Astrocyte (in vitro differentiated cells and primary cell): ENCODE results near the gene CORT. TPM values are rescaled to one million over a fixed set of nuclear protein-coding genes. Genes with fewer than 3 reads are reported as not detected.

Experiments
- DNase-seq: peaks from one replicate; pipeline ENCODE4 v3.0.0-alpha.2; 2010; ENCODE audit warnings: low read depth
- FAIRE-seq: peaks from 2 replicates; lab custom pipeline; 2011; peaks lifted over from hg19 to GRCh38; lab: Jason Lieb, UNC
- H2AFZ ChIP-seq: 2 replicates; pipeline ENCODE4 v1.6.0; 2012; ENCODE audit warnings: low read depth, low read length, inconsistent platforms
- H3K27ac ChIP-seq: 2 replicates; pipeline ENCODE4 v1.5.1; 2011; ENCODE audit warnings: low read depth, low read length, inconsistent platforms
- H3K27me3 ChIP-seq: 2 replicates; pipeline ENCODE4 v1.6.0; 2011; ENCODE audit warnings: low read length, inconsistent platforms; ENCODE audit not compliant: insufficient read depth
- H3K36me3 ChIP-seq: 2 replicates; pipeline ENCODE4 v1.5.1; 2011; ENCODE audit warnings: low read length, inconsistent platforms; ENCODE audit not compliant: insufficient read depth
- H3K4me1 ChIP-seq: 2 replicates; pipeline ENCODE4 v1.5.1; 2011; ENCODE audit warnings: low read length, inconsistent platforms; ENCODE audit not compliant: insufficient read depth
- H3K4me2 ChIP-seq: 2 replicates; pipeline ENCODE4 v1.6.0; 2012; ENCODE audit warnings: low read length, inconsistent platforms
- H3K4me3 ChIP-seq: 2 replicates; pipeline ENCODE4 v1.5.1; 2011; ENCODE audit warnings: low read depth, mild to moderate bottlenecking, low read length, inconsistent platforms; ENCODE audit not compliant: insufficient read depth
- H3K79me2 ChIP-seq: 2 replicates; pipeline ENCODE4 v1.6.0; 2012; ENCODE audit warnings: mild to moderate bottlenecking, low read length, inconsistent platforms; ENCODE audit not compliant: insufficient read depth
- H3K9ac ChIP-seq: 2 replicates; pipeline ENCODE4 v1.6.0; 2012; ENCODE audit warnings: mild to moderate bottlenecking, low read length, inconsistent platforms
- H3K9me3 ChIP-seq: 2 replicates; pipeline ENCODE4 v1.5.1; 2012; ENCODE audit warnings: low read depth, mild to moderate bottlenecking, low read length, inconsistent platforms; ENCODE audit not compliant: insufficient read depth
- H4K20me1 ChIP-seq: 2 replicates; pipeline ENCODE4 v1.6.0; 2012; ENCODE audit warnings: low read length, inconsistent platforms; ENCODE audit not compliant: insufficient read depth
- H3K27ac Mint-ChIP-seq: one replicate; pipeline ENCODE4 v1.8.0; 2021; ENCODE audit warnings: mild to moderate bottlenecking, mixed read lengths; ENCODE audit not compliant: unreplicated experiment
- H3K27me3 Mint-ChIP-seq: one replicate; pipeline ENCODE4 v1.8.0; 2021; ENCODE audit warnings: low read depth, mixed read lengths; ENCODE audit not compliant: unreplicated experiment
- H3K36me3 Mint-ChIP-seq: one replicate; pipeline ENCODE4 v1.8.0; 2021; ENCODE audit warnings: low read depth, mixed read lengths; ENCODE audit not compliant: unreplicated experiment
- H3K4me1 Mint-ChIP-seq: one replicate; pipeline ENCODE4 v1.8.0; 2021; ENCODE audit warnings: low read depth, mixed read lengths; ENCODE audit not compliant: unreplicated experiment
- H3K4me3 Mint-ChIP-seq: one replicate; pipeline ENCODE4 v1.8.0; 2021; ENCODE audit warnings: mild to moderate bottlenecking, moderate library complexity, mixed read lengths; ENCODE audit not compliant: unreplicated experiment
- H3K9me3 Mint-ChIP-seq: one replicate; pipeline ENCODE4 v1.8.0; 2021; ENCODE audit warnings: mild to moderate bottlenecking, mixed read lengths; ENCODE audit not compliant: unreplicated experiment
- CTCF ChIP-seq: IDR thresholded peaks from 2 replicates; pipeline ENCODE4 v1.5.1; 2011; ENCODE audit warnings: low read depth, mild to moderate bottlenecking, inconsistent platforms, low read length, moderate library complexity; ENCODE audit not compliant: insufficient read depth
- EZH2 ChIP-seq: IDR thresholded peaks from 2 replicates; pipeline ENCODE4 v1.6.1; 2012; ENCODE audit warnings: mild to moderate bottlenecking, low read length, inconsistent platforms; ENCODE audit not compliant: insufficient read depth
- total RNA-seq: library from RNA; stranded (reverse); gene quantifications from 2 replicates; pipeline ENCODE4 v1.2.1, GENCODE V29; 2021

CORT gene
- total RNA-seq, 1 donor from 2014 or later, result 0.23 TPM

DNA sequence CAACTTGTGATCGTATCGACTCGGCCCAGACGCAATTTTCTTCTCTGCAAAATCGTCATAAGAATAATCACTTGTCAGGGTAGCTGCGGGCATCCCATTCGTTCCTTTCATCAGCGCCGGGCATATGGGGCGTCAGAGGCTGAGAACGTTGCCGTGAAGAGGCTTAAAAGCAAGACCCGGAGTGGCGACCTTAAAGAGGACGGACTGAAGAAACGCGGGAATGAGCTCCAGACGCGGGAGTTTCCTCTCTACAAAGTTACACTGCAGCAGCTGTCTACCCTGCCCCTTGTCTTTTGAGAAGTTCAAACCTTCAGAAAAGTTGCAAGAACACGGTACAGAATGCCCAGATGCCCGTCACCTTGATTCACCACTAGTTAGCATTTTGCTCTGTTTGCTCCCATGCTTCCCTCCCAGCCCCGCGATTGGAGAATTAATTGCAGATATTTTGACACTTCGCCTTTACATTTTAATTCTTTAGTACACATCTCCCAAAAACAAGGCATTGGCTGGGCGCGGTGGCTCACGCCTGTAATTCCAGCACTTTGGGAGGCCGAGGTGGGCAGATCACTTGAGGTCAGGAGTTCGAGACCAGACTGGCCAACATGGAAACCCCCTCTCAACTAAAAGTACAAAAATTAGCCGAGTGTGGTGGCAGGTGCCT, 18.6 kb upstream of the CORT start:
- Mint-ChIP-seq H3K36me3 (no peaks in the 10 kb centered on the region), H3K27me3 (no peaks in the 10 kb centered on the region), H3K9me3 (no peaks in the 10 kb centered on the region), H3K4me3 (peak overlapping the region; percentile 86), H3K4me1 (no peaks in the 10 kb centered on the region), H3K27ac (peak overlapping the region; percentile 21)
- no peaks in the 10 kb centered on the region for H3K27me3 ChIP-seq
- peaks cover 13% of the 10 kb centered on the region for H3K79me2 ChIP-seq
- peak overlapping the region; percentile 86 for H3K9ac ChIP-seq
- TF ChIP-seq EZH2 (no peak), CTCF (no peak)
- peaks cover 12% of the 10 kb centered on the region for H3K4me1 ChIP-seq
- peak overlapping the region; percentile 73 for H3K27ac ChIP-seq
- peak overlapping the region; percentile 80 for H3K4me3 ChIP-seq
- H2AFZ ChIP-seq, result peak overlapping the region; percentile 88
- no peaks in the 10 kb centered on the region for H3K9me3 ChIP-seq
- H4K20me1 ChIP-seq, result no peaks in the 10 kb centered on the region
- DNase-seq (peak; percentile 29), FAIRE-seq (no peak)
- H3K36me3 ChIP-seq, result no peaks in the 10 kb centered on the region
- H3K4me2 ChIP-seq, result peak overlapping the region; percentile 95

- TF ChIP-seq EZH2 (no peak), CTCF (no peak)
- no peaks in the 10 kb centered on the region for H3K36me3 Mint-ChIP-seq
These were observed 16.7 kb upstream of the CORT start for GRCh38 chr1:10432910-10433700.

More at GRCh38 chr1:10432910-10433700, 16.7 kb upstream of the CORT start:
- H3K4me3 Mint-ChIP-seq, result no peak overlapping the region
- peaks cover 12% of the 10 kb centered on the region for H3K4me1 ChIP-seq
- no peak overlapping the region for H2AFZ ChIP-seq
- FAIRE-seq (no peak), DNase-seq (no peak)
- H3K79me2 ChIP-seq, result peaks cover 13% of the 10 kb centered on the region
- no peak overlapping the region for H3K9ac ChIP-seq
- no peaks in the 10 kb centered on the region for H3K9me3 ChIP-seq
- no peaks in the 10 kb centered on the region for H3K27me3 Mint-ChIP-seq
- H3K9me3 Mint-ChIP-seq, result no peaks in the 10 kb centered on the region
- no peak overlapping the region for H3K4me3 ChIP-seq
- no peak overlapping the region for H3K4me2 ChIP-seq
- no peaks in the 10 kb centered on the region for H3K27me3 ChIP-seq
- H3K27ac ChIP-seq, result no peak overlapping the region
- peaks cover 7% of the 10 kb centered on the region for H3K4me1 Mint-ChIP-seq
- H3K27ac Mint-ChIP-seq, result no peak overlapping the region
- H3K36me3 ChIP-seq, result no peaks in the 10 kb centered on the region
- no peaks in the 10 kb centered on the region for H4K20me1 ChIP-seq
